Measurements from ENCODE around the gene MRPS18A. TPM values are rescaled to one million over a fixed set of nuclear protein-coding genes. Genes with fewer than 3 reads are reported as not detected.

MRPS18A gene
- total and polyA plus RNA-seq, 2 of the 13 experiments (the other 11 are each of a cell fraction or from before 2014, with no cell fraction given): 87.8 to 89.1 TPM

GRCh38 chr6:43699564-43700186 is 12.1 kb upstream of the MRPS18A start (continued):
- TF ChIP-seq HMGXB3 (CRISPR knock-in tag; IDR thresholded peaks at IDR 0.05; ENCODE audit: borderline replicate concordance) (no peak), ZSCAN20 (CRISPR knock-in tag; IDR thresholded peaks at IDR 0.05; ENCODE audit: borderline replicate concordance) (no peak), PAF1 (CRISPR knock-in tag; IDR thresholded peaks at IDR 0.05) (no peak), RFXANK (CRISPR knock-in tag; IDR thresholded peaks at IDR 0.05) (no peak), MIER3 (CRISPR knock-in tag; IDR thresholded peaks at IDR 0.05; ENCODE audit: borderline replicate concordance) (no peak), AGO2 (optimal IDR thresholded peaks at IDR 0.05; ENCODE audit: low read depth, low read length) (no peak), NFKBIZ (CRISPR knock-in tag; IDR thresholded peaks at IDR 0.05) (no peak), ZNF333 (CRISPR knock-in tag; IDR thresholded peaks at IDR 0.05; ENCODE audit: borderline replicate concordance) (no peak), ZNF788 (CRISPR knock-in tag; IDR thresholded peaks at IDR 0.05; ENCODE audit: borderline replicate concordance) (no peak; the same call in 1 of the 2 replicates), PRDM15 (CRISPR knock-in tag; IDR thresholded peaks at IDR 0.05) (no peak), BCL3 (CRISPR knock-in tag; IDR thresholded peaks at IDR 0.05) (0 out of 2 replicates have a peak, but pooled peaks have one; percentile 9), FOXM1 (CRISPR knock-in tag; IDR thresholded peaks at IDR 0.05) (no peak), AKNA (CRISPR knock-in tag; IDR thresholded peaks at IDR 0.05; ENCODE audit: borderline replicate concordance) (no peak), FOSL2 (CRISPR knock-in tag; IDR thresholded peaks at IDR 0.05) (peak; percentile 86), SALL1 (CRISPR knock-in tag; IDR thresholded peaks at IDR 0.05) (peak; percentile 61)

Measured in HepG2 (cell line).